Adrenal gland (tissue), 5 donors: Measurements from ENCODE around the gene SLC35G2.

Experiments used
- CTCF ChIP-seq, 6 experiments: fragments of 450-650 bp in 4 of 6; fragments of 200-600 bp in 2 of 6; sonication (generic) in 1 of 6; IDR thresholded peaks; 1 replicate in 5 of 6; 2 replicates in 1 of 6; pipeline versions ENCODE4 v1.5.1 to v1.8.0; 2016 to 2021; ENCODE audit warnings: antibody characterized with exemption in 6 of 6, mild to moderate bottlenecking in 2 of 6, moderate library complexity in 1 of 6
- POLR2A ChIP-seq, 2 donors: fragments of 450-650 bp; IDR thresholded peaks; one replicate each; pipeline ENCODE4 v1.6.1; 2017; ENCODE audit warnings: antibody characterized with exemption in 2 of 2, mild to moderate bottlenecking in 2 of 2, moderate library complexity in 1 of 2
- donor health status: DM: no; HTN: no; CAD: no.

DNA sequence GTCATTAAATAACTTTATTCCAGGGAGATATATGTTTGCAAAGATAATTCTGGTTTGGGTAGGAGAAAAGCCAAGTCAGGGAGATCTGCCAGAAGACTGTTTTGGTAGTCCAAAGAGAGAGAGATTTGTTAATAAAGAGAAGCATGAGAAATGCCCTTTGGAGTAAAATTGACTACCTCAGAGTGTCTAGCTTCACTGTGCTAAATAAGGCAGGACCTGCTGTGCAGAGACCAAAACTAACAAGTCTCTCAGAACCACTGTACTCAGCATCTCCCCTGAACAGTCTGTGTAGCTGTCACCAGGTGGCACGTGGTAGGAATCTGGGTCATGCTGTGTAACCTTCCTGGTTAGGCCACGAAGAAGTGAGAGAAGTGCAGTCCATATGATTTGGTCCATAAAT, 31.6 kb upstream of the SLC35G2 start:
- no peak for TF ChIP-seq POLR2A (IDR thresholded peaks at IDR 0.05)
- TF ChIP-seq CTCF (IDR thresholded peaks at IDR 0.05) = no peak
